Duodenal mucosa (tissue), 2 donors: ENCODE results near the gene DNAI2.
"Not testable (repeated sequence)": the region's sequence is repeated elsewhere in the genome, so short reads cannot be mapped to it uniquely, and the experiment has no call there.

Experiments
- H3K27ac ChIP-seq: one replicate; pipeline ENCODE4 v1.7.0; 2013; ENCODE audit warnings: low read depth, low read length
- H3K27me3 ChIP-seq, 2 donors: one replicate each; pipeline ENCODE4 v1.7.0; 2013; ENCODE audit warnings: low read length in 2 of 2, control low read depth in 1 of 2; ENCODE audit not compliant: insufficient read depth in 2 of 2, control insufficient read depth in 1 of 2
- H3K36me3 ChIP-seq, 2 donors: one replicate each; pipeline ENCODE4 v1.7.0; 2013; ENCODE audit warnings: low read length in 2 of 2, control low read depth in 1 of 2; ENCODE audit not compliant: insufficient read depth in 2 of 2, control insufficient read depth in 1 of 2
- H3K4me1 ChIP-seq, 2 donors: one replicate each; pipeline ENCODE4 v1.7.0; 2013; ENCODE audit warnings: low read length in 2 of 2, control low read depth in 1 of 2; ENCODE audit not compliant: insufficient read depth in 2 of 2, control insufficient read depth in 1 of 2
- H3K4me3 ChIP-seq, 2 donors: one replicate each; pipeline ENCODE4 v1.7.0; 2013; ENCODE audit warnings: low read length in 2 of 2, low read depth in 1 of 2
- H3K9ac ChIP-seq, 2 donors: one replicate each; pipeline ENCODE4 v1.7.0; 2013; ENCODE audit warnings: low read length in 2 of 2, low read depth in 1 of 2
- H3K9me3 ChIP-seq, 2 donors: one replicate each; pipeline ENCODE4 v1.7.0; 2013; ENCODE audit warnings: low read length in 2 of 2, control low read depth in 1 of 2; ENCODE audit not compliant: control insufficient read depth in 1 of 2

DNAI2 gene

GRCh38 chr17:74259667-74260524 is 14.1 kb upstream of the DNAI2 start:
- Histone ChIP-seq H3K27ac (no peak overlapping the region), H3K36me3 (peaks cover 0 to 3% of the 10 kb centered on the region in 2 donors)

GRCh38 chr17:74260525-74260850 is 13.5 kb upstream of the DNAI2 start:
- H3K4me3 ChIP-seq, result no peak overlapping the region
- H3K27ac ChIP-seq, result no peak overlapping the region
- no peaks in the 10 kb centered on the region for H3K9me3 ChIP-seq
- no peaks in the 10 kb centered on the region for H3K4me1 ChIP-seq
- no peaks in the 10 kb centered on the region for H3K27me3 ChIP-seq
- H3K36me3 ChIP-seq, result peaks cover 0 to 3% of the 10 kb centered on the region in 2 donors
- H3K9ac ChIP-seq, result no peak overlapping the region

More at GRCh38 chr17:74259667-74260524, 14.1 kb upstream of the DNAI2 start:
- no peaks in the 10 kb centered on the region for H3K4me1 ChIP-seq
- H3K27me3 ChIP-seq, result no peaks in the 10 kb centered on the region
- no peak overlapping the region for H3K9ac ChIP-seq
- no peak overlapping the region for H3K4me3 ChIP-seq
- no peaks in the 10 kb centered on the region for H3K9me3 ChIP-seq

DNA sequence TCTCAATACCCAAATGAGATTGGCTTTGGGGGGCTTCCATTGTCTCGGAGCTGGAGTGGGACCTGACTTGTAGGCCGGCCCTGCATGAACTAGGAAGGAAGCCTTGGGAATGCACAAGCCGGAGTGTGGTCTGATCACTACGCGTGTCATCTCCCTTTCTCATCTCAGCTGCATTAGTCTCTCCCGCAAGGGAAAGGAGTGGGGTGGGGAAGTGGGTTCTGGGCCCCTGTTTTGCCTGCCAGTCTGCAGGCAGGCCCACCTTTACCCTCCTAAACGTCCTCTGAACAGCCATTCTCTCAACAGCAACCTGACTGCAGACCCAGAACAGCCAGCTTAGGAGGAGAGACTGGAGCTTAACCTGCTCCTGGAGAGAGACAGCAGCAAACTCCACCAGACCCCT is 11.4 kb upstream of the DNAI2 start:
- H3K9me3 ChIP-seq, result no peaks in the 10 kb centered on the region
- H3K4me1 ChIP-seq, result no peaks in the 10 kb centered on the region
- no peaks in the 10 kb centered on the region for H3K36me3 ChIP-seq
- no peak overlapping the region for H3K9ac ChIP-seq
- no peak overlapping the region for H3K27ac ChIP-seq
- no peak overlapping the region for H3K4me3 ChIP-seq
- no peaks in the 10 kb centered on the region for H3K27me3 ChIP-seq

DNA sequence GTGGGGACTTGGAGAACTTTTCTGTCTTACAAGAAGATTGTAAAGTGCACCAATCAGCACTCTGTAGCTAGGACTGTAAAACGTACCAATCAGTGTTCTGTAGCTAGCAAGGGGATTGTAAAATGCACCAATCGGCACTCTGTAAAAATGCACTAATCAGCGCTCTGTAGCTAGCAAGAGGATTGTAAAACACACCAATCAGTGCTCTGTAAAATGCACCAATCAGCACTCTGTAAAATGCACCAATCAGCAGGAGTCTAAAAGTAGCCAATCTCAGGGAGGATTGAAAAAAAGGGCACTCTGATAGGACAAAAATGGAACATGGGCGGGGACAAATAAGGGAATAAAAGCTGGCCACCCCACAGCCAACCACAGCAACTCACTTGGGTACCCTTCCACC is 7.0 kb upstream of the DNAI2 start:
- H3K27ac ChIP-seq, H3K4me1 ChIP-seq, H3K4me3 ChIP-seq, H3K9me3 ChIP-seq, H3K9ac ChIP-seq, H3K27me3 ChIP-seq, H3K36me3 ChIP-seq: not testable (repeated sequence)

DNA sequence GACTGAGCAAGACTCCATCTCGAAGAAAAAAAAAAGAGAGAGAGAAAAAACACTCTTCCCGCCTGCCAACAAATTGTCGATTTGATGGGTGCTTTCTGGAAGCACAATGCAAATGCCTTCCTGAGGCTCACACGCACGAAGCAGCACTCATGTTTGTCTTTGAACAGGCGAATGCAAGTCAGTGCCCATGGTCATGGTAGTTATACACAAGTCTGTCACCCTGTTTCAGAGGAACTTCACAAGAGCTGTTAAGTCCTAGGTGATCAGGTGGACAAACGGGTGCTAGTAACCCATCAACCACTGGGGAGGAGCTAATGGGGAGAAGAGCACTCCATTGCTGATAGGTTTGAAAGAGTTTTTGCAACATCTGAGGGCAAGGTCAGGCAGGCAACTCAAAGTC is 6.5 kb upstream of the DNAI2 start:
- no peaks in the 10 kb centered on the region for H3K36me3 ChIP-seq
- H3K4me3 ChIP-seq, result no peak overlapping the region
- H3K9me3 ChIP-seq, result no peaks in the 10 kb centered on the region
- peaks cover 0 to 2% of the 10 kb centered on the region in 2 donors for H3K4me1 ChIP-seq
- H3K9ac ChIP-seq, result no peak overlapping the region
- no peaks in the 10 kb centered on the region for H3K27me3 ChIP-seq
- H3K27ac ChIP-seq, result no peak overlapping the region

DNA sequence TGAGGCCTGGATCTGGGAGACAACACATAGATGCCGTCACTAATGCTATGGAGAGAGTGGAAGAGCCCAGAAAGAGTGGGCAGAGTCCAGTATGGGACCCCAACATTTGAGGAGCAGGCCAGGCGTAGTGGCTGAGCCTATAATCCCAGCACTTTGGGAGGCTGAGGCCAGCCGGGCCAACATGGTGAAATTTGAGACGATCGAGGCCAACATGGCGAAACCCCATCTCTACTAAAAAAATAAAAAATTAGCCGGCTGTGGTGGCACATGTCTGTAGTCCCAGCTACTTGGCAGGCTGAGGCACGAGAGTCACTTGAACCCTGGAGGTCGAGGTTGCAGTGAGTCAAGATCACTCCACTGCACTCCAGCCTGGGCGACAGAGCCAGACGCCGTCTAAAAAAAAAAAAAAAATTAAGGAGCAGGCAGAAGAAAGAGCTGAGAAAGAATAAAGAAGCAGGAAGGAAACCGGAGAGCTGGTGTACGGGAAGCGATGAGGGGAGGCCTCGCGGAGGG is 6.0 kb upstream of the DNAI2 start:
- Histone ChIP-seq H3K9ac (no peak overlapping the region), H3K27me3 (no peaks in the 10 kb centered on the region), H3K27ac (no peak overlapping the region), H3K36me3 (no peaks in the 10 kb centered on the region), H3K9me3 (no peaks in the 10 kb centered on the region), H3K4me3 (no peak overlapping the region), H3K4me1 (peaks cover 0 to 5% of the 10 kb centered on the region in 2 donors)

DNA sequence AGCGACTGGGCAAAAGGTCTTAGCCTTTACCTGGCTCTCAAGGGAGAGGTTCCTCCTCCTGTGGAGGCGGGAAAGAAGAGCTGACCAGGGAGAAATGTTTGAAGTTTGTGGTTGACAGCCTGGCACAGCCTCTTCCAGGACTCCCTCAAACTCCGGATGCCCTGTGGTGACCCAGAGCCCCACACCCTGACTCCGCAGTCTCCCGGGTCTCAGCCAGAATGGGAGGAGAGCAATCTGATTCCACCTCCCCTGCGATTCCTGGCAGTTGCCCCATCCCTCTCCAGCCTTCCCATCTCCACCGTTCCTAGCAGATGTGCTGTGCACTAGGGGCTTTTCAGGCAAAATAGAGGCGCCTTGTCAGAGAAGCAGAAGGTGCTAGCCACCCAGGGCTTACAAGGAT is 5.5 kb upstream of the DNAI2 start:
- Histone ChIP-seq H3K4me1 (peaks cover 0 to 5% of the 10 kb centered on the region in 2 donors), H3K27ac (no peak overlapping the region), H3K9ac (no peak overlapping the region), H3K36me3 (no peaks in the 10 kb centered on the region), H3K4me3 (no peak overlapping the region), H3K9me3 (no peaks in the 10 kb centered on the region), H3K27me3 (no peaks in the 10 kb centered on the region)

DNA sequence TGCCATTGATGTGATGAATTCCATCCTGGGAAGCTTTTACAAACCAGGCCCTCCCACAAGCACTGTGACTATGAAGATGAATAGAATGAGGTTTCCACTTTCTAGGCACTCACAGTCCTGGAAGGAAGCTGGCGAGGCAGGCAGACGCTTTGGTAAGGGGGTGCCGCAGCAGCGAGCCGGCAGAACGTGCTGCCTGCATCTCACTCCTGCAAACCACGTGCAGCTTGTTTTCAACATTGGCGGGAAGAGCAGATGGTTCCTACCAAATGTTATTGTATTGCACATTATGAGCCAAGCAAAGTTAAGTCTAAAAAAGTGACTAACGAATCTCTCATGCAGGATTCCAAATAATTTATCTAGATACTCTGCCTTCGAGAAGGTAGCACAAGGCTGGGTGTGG is 3.7 kb upstream of the DNAI2 start:
- Histone ChIP-seq H3K27me3 (peaks cover 0 to 8% of the 10 kb centered on the region in 2 donors), H3K9me3 (no peaks in the 10 kb centered on the region), H3K27ac (no peak overlapping the region), H3K4me3 (no peak overlapping the region), H3K9ac (no peak overlapping the region), H3K36me3 (no peaks in the 10 kb centered on the region), H3K4me1 (peaks cover 15 to 16% of the 10 kb centered on the region in 2 donors)

DNA sequence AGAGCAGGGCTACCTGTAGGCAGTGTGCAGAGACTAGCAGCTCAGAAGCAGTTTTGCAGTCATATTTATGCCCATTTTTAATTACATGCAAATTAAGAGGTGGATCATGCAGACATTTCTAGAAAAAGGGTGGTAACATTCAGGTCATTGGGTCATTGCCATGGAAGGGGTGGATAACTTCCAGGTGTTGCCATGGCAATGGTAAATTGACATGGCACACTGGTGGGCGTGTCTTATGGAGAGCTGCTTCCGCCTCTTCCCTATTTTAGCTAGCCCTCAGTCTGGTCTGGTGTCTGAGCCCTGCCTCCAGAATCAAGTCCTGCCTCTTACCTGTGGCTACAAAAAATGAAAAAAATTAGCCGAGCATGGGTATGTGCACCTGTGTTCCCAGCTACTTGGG is 2.8 kb upstream of the DNAI2 start:
- H3K4me3 ChIP-seq, result no peak overlapping the region
- no peak overlapping the region for H3K9ac ChIP-seq

DNA sequence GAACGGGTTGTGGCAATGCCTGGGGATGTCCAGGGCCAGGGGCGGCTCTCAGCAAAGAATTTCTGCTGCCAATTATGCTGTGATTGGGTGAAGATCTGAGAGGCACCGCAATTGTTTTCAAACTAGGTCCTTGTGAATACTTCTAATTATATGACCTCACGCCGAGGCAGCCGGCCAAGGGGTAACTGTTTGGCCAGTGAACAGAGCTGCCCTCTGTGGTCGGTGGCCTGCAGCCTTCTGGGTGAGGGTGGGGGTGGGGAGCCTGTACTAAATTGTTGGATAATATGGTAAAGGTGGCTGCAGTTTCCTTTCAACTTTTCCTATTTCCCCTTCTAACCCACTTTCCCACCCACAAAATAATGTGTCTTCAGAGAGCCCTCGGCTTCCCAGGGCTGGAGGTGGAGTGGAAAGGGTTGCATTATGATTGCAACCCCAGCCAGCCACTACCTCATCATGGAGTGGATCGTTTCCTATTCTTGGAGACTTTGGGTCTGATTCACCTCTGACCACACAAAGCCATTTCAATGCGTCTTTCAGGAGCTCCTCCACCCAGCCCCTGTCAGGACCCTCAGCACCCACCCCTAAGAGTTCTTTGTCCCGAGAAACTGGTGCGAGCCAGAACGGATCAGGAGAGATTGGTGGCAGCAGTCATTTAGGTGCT is 2.0 kb upstream of the DNAI2 start:
- Histone ChIP-seq H3K27me3 (peaks cover 0 to 8% of the 10 kb centered on the region in 2 donors), H3K4me1 (peaks cover 15 to 16% of the 10 kb centered on the region in 2 donors), H3K27ac (no peak overlapping the region), H3K4me3 (no peak overlapping the region), H3K36me3 (no peaks in the 10 kb centered on the region), H3K9ac (no peak overlapping the region), H3K9me3 (no peaks in the 10 kb centered on the region)

More for the DNA sequence above, 2.8 kb upstream of the DNAI2 start:
- Histone ChIP-seq H3K36me3 (no peaks in the 10 kb centered on the region), H3K27ac (no peak overlapping the region), H3K4me1 (peaks cover 15 to 16% of the 10 kb centered on the region in 2 donors), H3K27me3 (peaks cover 0 to 8% of the 10 kb centered on the region in 2 donors), H3K9me3 (no peaks in the 10 kb centered on the region)
